ENCODE measurements around the gene ZNF587. TPM values are rescaled to one million over a fixed set of nuclear protein-coding genes. Genes with fewer than 3 reads are reported as not detected.
"Not testable (repeated sequence)": the region's sequence is repeated elsewhere in the genome, so short reads cannot be mapped to it uniquely, and the experiment has no call there.

The ZNF587 gene
- total RNA-seq, 2 donors from 2014 or later = 18.6 to 20.9 TPM

- intact Hi-C loops (cut with DNase I) = no loop called here
- ATAC-seq (no peak), DNase-seq (no peak)
Measured at GRCh38 chr19:57820599-57820998, 29.1 kb upstream of the ZNF587 start.

- ATAC-seq; intact Hi-C loops (cut with DNase I); DNase-seq: not testable (repeated sequence)
Measured at GRCh38 chr19:57821095-57821494, 28.6 kb upstream of the ZNF587 start.

GRCh38 chr19:57821501-57821900 is 28.2 kb upstream of the ZNF587 start:
- ATAC-seq; intact Hi-C loops (cut with DNase I); DNase-seq: not testable (repeated sequence)

GRCh38 chr19:57823155-57823554 is 26.5 kb upstream of the ZNF587 start:
- ATAC-seq; intact Hi-C loops (cut with DNase I); DNase-seq: not testable (repeated sequence)

GRCh38 chr19:57823608-57824007 is 26.1 kb upstream of the ZNF587 start:
- DNase-seq; intact Hi-C loops (cut with DNase I); ATAC-seq: not testable (repeated sequence)

GRCh38 chr19:57825511-57825910 is 24.1 kb upstream of the ZNF587 start:
- intact Hi-C loops (cut with DNase I) = no loop called here
- ATAC-seq (no peak), DNase-seq (no peak)

GRCh38 chr19:57829316-57829715 is 20.3 kb upstream of the ZNF587 start:
- ATAC-seq = peak; percentile 26 to 46
- DNase-seq = no peak
- intact Hi-C loops (cut with DNase I) = no loop called here

- DNase-seq = peak; percentile 77
- peak; percentile 91 to 95 for ATAC-seq
- intact Hi-C loops (cut with DNase I) = no loop called here
Measured at GRCh38 chr19:57830071-57830602, 19.5 kb upstream of the ZNF587 start, which contains the start of gene ZNF587B. TSS of gene ZNF587B (plus strand) at chr19:57830299. CDS start at chr19:57830529, 230 bp downstream.

GRCh38 chr19:57836991-57837390 is 12.7 kb upstream of the ZNF587 start:
- intact Hi-C loops (cut with DNase I); DNase-seq: not testable (repeated sequence)

GRCh38 chr19:57838622-57839191 is 11.0 kb upstream of the ZNF587 start:
- DNase-seq; intact Hi-C loops (cut with DNase I); ATAC-seq: not testable (repeated sequence)

More at GRCh38 chr19:57836991-57837390, 12.7 kb upstream of the ZNF587 start:
- ATAC-seq = not testable (repeated sequence)

- ATAC-seq (no peak), DNase-seq (no peak)
- intact Hi-C loops (cut with DNase I) = no loop called here
Measured at GRCh38 chr19:57841122-57841763, 8.4 kb upstream of the ZNF587 start.

- ATAC-seq; intact Hi-C loops (cut with DNase I): not testable (repeated sequence)
Measured at GRCh38 chr19:57847164-57847563, 2.5 kb upstream of the ZNF587 start.

GRCh38 chr19:57849162-57849665 is 445 bp upstream of the ZNF587 start:
- intact Hi-C loops (cut with DNase I); DNase-seq: not testable (repeated sequence)
- ATAC-seq = peak in 1 of 2 donors; percentile 9

More at GRCh38 chr19:57847164-57847563, 2.5 kb upstream of the ZNF587 start:
- DNase-seq = not testable (repeated sequence)

GRCh38 chr19:57850553-57851017 is 926 bp downstream of the ZNF587 start:
- intact Hi-C loops (cut with DNase I) = no loop called here
- DNase-seq (no peak), ATAC-seq (no peak)

GRCh38 chr19:57851812-57852603 is 2.3 kb downstream of the ZNF587 start:
- ATAC-seq; intact Hi-C loops (cut with DNase I); DNase-seq: not testable (repeated sequence)

GRCh38 chr19:57854117-57854516 is 4.5 kb downstream of the ZNF587 start:
- DNase-seq; ATAC-seq; intact Hi-C loops (cut with DNase I): not testable (repeated sequence)

GRCh38 chr19:57862351-57862750 is 12.7 kb downstream of the ZNF587 start:
- intact Hi-C loops (cut with DNase I); DNase-seq; ATAC-seq: not testable (repeated sequence)

GRCh38 chr19:57867868-57868492 is 18.3 kb downstream of the ZNF587 start:
- no peak for DNase-seq
- no peak for ATAC-seq
- intact Hi-C loops (cut with DNase I) = no loop called here

- intact Hi-C loops (cut with DNase I); ATAC-seq; DNase-seq: not testable (repeated sequence)
Measured at GRCh38 chr19:57869655-57870054, 20.0 kb downstream of the ZNF587 start.

All from left cardiac atrium (tissue), 4 donors.